ENCODE data around the gene VPS13A. TPM values are rescaled to one million over a fixed set of nuclear protein-coding genes. Genes with fewer than 3 reads are reported as not detected.

VPS13A gene
- total and polyA plus RNA-seq, 2 of the 13 experiments (the other 11 are each of a cell fraction or from before 2014, with no cell fraction given), result 20.4 to 20.7 TPM

GRCh38 chr9:77170991-77171699 is 6.2 kb upstream of the VPS13A start (continued):
- TF ChIP-seq RXRA (CRISPR knock-in tag; IDR thresholded peaks at IDR 0.05) (peak; percentile 93; the same call in 1 of the 2 replicates), TFDP2 (CRISPR knock-in tag; IDR thresholded peaks at IDR 0.05) (peak; percentile 75), ZBED4 (CRISPR knock-in tag; IDR thresholded peaks at IDR 0.05; ENCODE audit: borderline replicate concordance) (peak; percentile 67; the same call in 1 of the 2 replicates), SKI (IDR thresholded peaks at IDR 0.05; ENCODE audit: partially characterized antibody) (peak; percentile 90), HIC2 (CRISPR knock-in tag; IDR thresholded peaks at IDR 0.05; ENCODE audit: low read depth) (peak; percentile 90; the same call in 1 of the 2 replicates), ZBTB26 (CRISPR knock-in tag; IDR thresholded peaks at IDR 0.05; ENCODE audit: borderline replicate concordance) (peak; percentile 66; the same call in 1 of the 2 replicates), ZNF333 (CRISPR knock-in tag; IDR thresholded peaks at IDR 0.05; ENCODE audit: borderline replicate concordance) (no peak), MTF1 (CRISPR knock-in tag; IDR thresholded peaks at IDR 0.05) (no peak), FOXM1 (CRISPR knock-in tag; IDR thresholded peaks at IDR 0.05) (no peak), NCOA5 (CRISPR knock-in tag; IDR thresholded peaks at IDR 0.05) (no peak), ZNF530 (CRISPR knock-in tag; IDR thresholded peaks at IDR 0.05; ENCODE audit: low read depth) (no peak), MBD4 (IDR thresholded peaks at IDR 0.05; ENCODE audit: borderline replicate concordance, low read length) (peak; percentile 97), TP53 (CRISPR knock-in tag; conservative IDR thresholded peaks at IDR 0.05) (0 out of 2 replicates have a peak, but pooled peaks have one; percentile 34), ZSCAN25 (CRISPR knock-in tag; IDR thresholded peaks at IDR 0.05) (peak; percentile 88), ZKSCAN1 (IDR thresholded peaks at IDR 0.05; ENCODE audit: low read length) (0 out of 2 replicates have a peak, but pooled peaks have one; percentile 20), TFAP4 (IDR thresholded peaks at IDR 0.05; ENCODE audit: borderline replicate concordance, low read depth) (peak; percentile 58; the same call in 1 of the 2 replicates), SALL2 (CRISPR knock-in tag; IDR thresholded peaks at IDR 0.05) (peak; percentile 63; the same call in 1 of the 2 replicates), MEF2D (CRISPR knock-in tag; IDR thresholded peaks at IDR 0.05) (peak; percentile 98), KAT7 (CRISPR knock-in tag; IDR thresholded peaks at IDR 0.05; ENCODE audit: borderline replicate concordance) (peak; percentile 42; the same call in 1 of the 2 replicates), ZNF33A (CRISPR knock-in tag; IDR thresholded peaks at IDR 0.05; ENCODE audit: borderline replicate concordance) (no peak)

Data from HepG2 (cell line).